Upper lobe of right lung (tissue), 1 donor: ENCODE results near the gene ZNF862. TPM values are rescaled to one million over a fixed set of nuclear protein-coding genes. Genes with fewer than 3 reads are reported as not detected.

ENCODE experiments used
- ATAC-seq: fragments of 200-7000 bp; cut with Tn5 transposase; one replicate; pipeline ENCODE4 v1.9.1; 2020; ENCODE audit warnings: mild to moderate bottlenecking, moderate library complexity
- DNase-seq: peaks from one replicate; pipeline ENCODE4 v3.0.0-alpha.2; 2020
- H3K27ac ChIP-seq: fragments of 200-600 bp; one replicate; pipeline ENCODE4 v1.8.0; 2022
- H3K27me3 ChIP-seq: fragments of 200-600 bp; one replicate; pipeline ENCODE4 v1.8.0; 2022; ENCODE audit warnings: mild to moderate bottlenecking
- H3K36me3 ChIP-seq: fragments of 200-600 bp; one replicate; pipeline ENCODE4 v1.8.0; 2022
- H3K4me1 ChIP-seq: fragments of 200-600 bp; one replicate; pipeline ENCODE4 v1.8.0; 2022
- H3K4me3 ChIP-seq: fragments of 200-600 bp; one replicate; pipeline ENCODE4 v1.8.0; 2022; ENCODE audit warnings: mild to moderate bottlenecking
- H3K9me3 ChIP-seq: fragments of 200-600 bp; one replicate; pipeline ENCODE4 v1.8.0; 2022
- intact Hi-C: fragments of 100-400 bp; cut with DNase I; formaldehyde crosslinking; loops from one replicate; pipeline ENCODE4 v1.11.0; 2022
- total RNA-seq: library from RNA; stranded (reverse); fragmentation: NEBNext Ultra II Directional; extraction: Animal tissue kit (Norgen Biotek cat#: 25700); gene quantifications from one replicate; pipeline ENCODE4 v1.2.1, GENCODE V29; 2021
- TF ChIP-seq, protein P1 (sequence below): fragments of 200-600 bp; IDR thresholded peaks from one replicate; pipeline ENCODE4 v1.8.0; 2022; ENCODE audit warnings: antibody characterized with exemption
- donor health status: DM: no; HTN: yes; CAD: no; lungs with severe emphysema.

Gene ZNF862
- total RNA-seq, 1 donor from 2014 or later: 14.6 TPM

GRCh38 chr7:149879271-149879743, 41.1 kb downstream of the ZNF862 start:
- H3K27ac ChIP-seq: no peak overlapping the region
- peak; percentile 60 for DNase-seq

GRCh38 chr7:149879766-149880637, 41.8 kb downstream of the ZNF862 start:
- intact Hi-C loops: loop anchor here (10.0 kb wide), 1 partner anchor 65 kb away; no protein-coding TSS in a partner anchor
- H3K4me3 ChIP-seq: no peak overlapping the region
- peaks cover 6% of the 10 kb centered on the region for H3K4me1 ChIP-seq
- ATAC-seq: no peak
- no peak for DNase-seq
- no peaks in the 10 kb centered on the region for H3K36me3 ChIP-seq
- H3K27me3 ChIP-seq: no peaks in the 10 kb centered on the region
- TF ChIP-seq, protein P1, sequence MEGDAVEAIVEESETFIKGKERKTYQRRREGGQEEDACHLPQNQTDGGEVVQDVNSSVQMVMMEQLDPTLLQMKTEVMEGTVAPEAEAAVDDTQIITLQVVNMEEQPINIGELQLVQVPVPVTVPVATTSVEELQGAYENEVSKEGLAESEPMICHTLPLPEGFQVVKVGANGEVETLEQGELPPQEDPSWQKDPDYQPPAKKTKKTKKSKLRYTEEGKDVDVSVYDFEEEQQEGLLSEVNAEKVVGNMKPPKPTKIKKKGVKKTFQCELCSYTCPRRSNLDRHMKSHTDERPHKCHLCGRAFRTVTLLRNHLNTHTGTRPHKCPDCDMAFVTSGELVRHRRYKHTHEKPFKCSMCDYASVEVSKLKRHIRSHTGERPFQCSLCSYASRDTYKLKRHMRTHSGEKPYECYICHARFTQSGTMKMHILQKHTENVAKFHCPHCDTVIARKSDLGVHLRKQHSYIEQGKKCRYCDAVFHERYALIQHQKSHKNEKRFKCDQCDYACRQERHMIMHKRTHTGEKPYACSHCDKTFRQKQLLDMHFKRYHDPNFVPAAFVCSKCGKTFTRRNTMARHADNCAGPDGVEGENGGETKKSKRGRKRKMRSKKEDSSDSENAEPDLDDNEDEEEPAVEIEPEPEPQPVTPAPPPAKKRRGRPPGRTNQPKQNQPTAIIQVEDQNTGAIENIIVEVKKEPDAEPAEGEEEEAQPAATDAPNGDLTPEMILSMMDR: no peak
- no peak overlapping the region for H3K27ac ChIP-seq
- no peaks in the 10 kb centered on the region for H3K9me3 ChIP-seq

More at GRCh38 chr7:149879271-149879743, 41.1 kb downstream of the ZNF862 start:
- TF ChIP-seq, protein P1: no peak
- ATAC-seq: no peak
- intact Hi-C loops: loop anchor here (10.0 kb wide), 1 partner anchor 65 kb away; no protein-coding TSS in a partner anchor
- no peaks in the 10 kb centered on the region for H3K9me3 ChIP-seq
- no peaks in the 10 kb centered on the region for H3K36me3 ChIP-seq
- H3K27me3 ChIP-seq: no peaks in the 10 kb centered on the region
- H3K4me3 ChIP-seq: no peak overlapping the region
- H3K4me1 ChIP-seq: peaks cover 10% of the 10 kb centered on the region

- Histone ChIP-seq H3K27ac (no peak overlapping the region), H3K4me1 (peaks cover 6% of the 10 kb centered on the region), H3K36me3 (no peaks in the 10 kb centered on the region), H3K9me3 (no peaks in the 10 kb centered on the region), H3K4me3 (no peak overlapping the region), H3K27me3 (no peaks in the 10 kb centered on the region)
- TF ChIP-seq, protein P1: no peak
- intact Hi-C loops: no loop called here
- DNase-seq: peak; percentile 87
- ATAC-seq: peak; percentile 82
Measured at GRCh38 chr7:149880638-149881311, 42.6 kb downstream of the ZNF862 start.

DNA sequence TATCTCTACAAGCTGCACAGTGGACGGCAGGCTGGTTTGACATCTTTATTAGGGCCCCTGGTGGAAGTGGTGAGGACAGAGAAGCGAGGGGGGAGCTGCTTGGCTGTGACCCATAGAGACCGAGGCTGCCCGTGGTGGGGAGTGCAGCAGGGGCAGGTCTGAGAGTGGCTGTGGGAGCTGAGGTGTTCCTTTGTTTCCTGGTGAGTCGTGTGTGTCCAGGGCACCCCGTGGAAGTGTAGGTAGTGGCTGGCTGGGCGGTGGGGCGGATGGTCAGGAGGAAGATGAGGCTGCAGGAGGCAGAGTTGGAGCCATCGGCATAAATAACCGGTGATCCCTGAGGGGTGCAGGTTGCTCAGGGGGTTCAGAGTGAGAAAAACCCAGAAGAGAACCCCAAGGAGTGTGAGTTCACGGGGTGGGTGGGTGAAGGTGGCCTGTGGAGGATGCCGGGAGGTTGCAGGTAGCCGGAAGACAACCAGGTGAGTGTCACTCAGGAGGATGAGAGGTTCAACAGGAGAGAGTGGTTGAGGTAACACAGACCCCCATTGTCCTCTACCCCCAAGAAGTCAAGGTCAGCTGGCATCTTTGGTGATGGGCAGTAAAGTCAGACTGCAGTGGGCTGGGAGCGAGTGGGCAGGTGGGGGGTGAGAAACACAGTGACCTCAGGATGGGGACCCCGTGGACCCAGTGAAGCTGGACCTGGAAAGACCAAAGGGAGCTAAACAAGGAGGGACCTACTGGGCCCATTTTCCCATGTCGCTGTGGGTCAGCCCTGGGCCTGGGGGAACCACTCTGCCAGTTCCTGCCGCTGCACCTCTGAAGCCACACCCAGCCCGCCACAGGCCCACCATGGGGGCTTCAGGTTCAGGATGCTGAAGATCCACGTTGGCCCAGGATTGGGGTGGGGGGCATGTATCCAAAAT, 43.4 kb downstream of the ZNF862 start:
- ATAC-seq: no peak
- no peaks in the 10 kb centered on the region for H3K27me3 ChIP-seq
- no peak overlapping the region for H3K27ac ChIP-seq
- no peaks in the 10 kb centered on the region for H3K36me3 ChIP-seq
- no peaks in the 10 kb centered on the region for H3K9me3 ChIP-seq
- DNase-seq: no peak
- H3K4me1 ChIP-seq: peaks cover 6% of the 10 kb centered on the region
- no peak overlapping the region for H3K4me3 ChIP-seq
- TF ChIP-seq, protein P1: no peak
- intact Hi-C loops: no loop called here
